ENCODE measurements around the gene ERVW-1.

DNA sequence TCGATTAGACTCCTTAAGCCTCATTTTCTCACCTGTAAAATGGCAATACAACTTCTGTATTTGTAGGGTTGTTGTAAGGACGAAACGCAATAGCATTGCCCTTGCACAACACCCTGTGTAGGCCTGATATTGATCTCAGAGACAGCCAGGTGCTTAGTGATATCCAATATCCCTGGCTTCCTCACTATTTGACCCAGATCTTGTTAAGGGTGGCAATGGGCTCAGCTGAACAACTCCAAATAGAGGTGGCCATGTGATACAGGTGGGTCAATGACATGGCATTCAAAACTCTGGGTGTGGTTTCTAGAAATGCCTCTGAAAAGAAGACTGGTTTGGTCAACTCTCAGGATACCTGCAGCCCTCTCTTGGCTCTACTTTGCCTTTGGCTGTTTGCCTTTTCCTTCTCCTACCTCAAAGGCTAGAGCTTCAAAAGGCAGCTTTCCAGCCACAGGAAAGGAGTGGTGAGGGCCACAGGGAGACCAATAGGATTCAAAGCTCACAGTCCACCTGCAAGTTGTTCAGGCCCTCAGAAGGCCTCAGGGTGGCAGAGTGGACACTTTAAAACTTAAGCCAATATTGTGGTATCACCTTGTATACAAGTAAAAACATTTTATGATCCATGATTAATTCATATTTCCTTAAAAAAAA is 45.3 kb downstream of the ERVW-1 start:
- TF ChIP-seq POLR2A (IDR thresholded peaks at IDR 0.05): no peak
- TF ChIP-seq, protein P1, sequence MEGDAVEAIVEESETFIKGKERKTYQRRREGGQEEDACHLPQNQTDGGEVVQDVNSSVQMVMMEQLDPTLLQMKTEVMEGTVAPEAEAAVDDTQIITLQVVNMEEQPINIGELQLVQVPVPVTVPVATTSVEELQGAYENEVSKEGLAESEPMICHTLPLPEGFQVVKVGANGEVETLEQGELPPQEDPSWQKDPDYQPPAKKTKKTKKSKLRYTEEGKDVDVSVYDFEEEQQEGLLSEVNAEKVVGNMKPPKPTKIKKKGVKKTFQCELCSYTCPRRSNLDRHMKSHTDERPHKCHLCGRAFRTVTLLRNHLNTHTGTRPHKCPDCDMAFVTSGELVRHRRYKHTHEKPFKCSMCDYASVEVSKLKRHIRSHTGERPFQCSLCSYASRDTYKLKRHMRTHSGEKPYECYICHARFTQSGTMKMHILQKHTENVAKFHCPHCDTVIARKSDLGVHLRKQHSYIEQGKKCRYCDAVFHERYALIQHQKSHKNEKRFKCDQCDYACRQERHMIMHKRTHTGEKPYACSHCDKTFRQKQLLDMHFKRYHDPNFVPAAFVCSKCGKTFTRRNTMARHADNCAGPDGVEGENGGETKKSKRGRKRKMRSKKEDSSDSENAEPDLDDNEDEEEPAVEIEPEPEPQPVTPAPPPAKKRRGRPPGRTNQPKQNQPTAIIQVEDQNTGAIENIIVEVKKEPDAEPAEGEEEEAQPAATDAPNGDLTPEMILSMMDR (IDR thresholded peaks at IDR 0.05): no peak
